ENCODE data around the gene TGFBRAP1.
A peak's percentile ranks its signal among the peaks of the same experiment; 100 is the strongest.

Gene TGFBRAP1

DNA sequence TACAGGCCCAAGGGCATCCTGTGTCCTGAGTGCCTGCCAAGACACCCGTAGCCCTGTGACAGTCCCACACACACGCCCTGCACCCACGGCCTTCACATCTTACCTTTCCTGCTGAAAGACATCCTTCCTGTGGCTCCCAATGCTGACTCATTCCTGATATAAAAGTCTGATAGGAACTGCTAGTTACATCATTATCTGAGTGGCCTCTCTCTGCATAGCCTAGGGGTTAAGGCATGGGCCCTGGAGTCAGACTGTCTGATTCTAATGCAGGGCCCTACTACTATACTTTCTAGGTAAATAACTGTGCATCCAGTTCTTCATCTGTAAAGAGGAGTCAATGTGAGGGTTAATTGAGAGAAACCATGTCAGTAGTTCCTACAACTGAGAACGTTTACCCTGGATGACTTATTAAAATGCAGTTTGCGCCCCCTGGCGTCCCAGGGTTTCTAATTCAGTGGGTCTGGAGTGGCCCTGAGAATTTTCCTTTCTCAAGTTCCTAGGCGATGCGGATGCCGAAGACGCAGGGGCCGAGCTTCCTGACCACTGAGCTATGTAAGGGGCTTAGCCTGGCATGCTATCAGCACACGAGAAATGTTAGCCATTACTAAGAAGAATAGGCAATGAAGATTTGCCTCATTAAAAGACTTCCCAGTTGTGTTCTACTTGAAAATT lies 94.0 kb downstream of the TGFBRAP1 start:
- Histone ChIP-seq H3K4me2 (ENCODE audit: low read depth, low read length) (no peak overlapping the region), H3K9ac (ENCODE audit: low read length) (no peak overlapping the region)
- peak; percentile 74 for DNase-seq

DNA sequence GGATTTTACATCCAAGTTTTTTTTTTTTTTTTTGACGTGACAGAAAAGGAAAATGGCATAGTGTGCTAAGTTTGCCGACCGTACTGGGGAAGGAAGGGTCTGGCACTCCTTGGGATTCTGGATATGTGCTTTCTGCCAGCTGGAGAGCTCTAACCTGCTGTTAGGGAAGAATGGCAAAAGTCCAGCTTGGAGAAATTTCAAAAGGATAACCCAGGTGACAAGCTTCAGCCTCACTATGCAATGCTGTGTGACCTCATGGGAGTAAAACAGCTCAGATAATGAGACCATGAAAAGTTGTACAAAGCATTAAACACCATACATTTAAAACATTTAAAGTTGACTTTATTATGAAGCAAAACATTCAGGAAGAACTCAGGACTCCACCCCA lies 98.3 kb downstream of the TGFBRAP1 start:
- Histone ChIP-seq H3K79me2 (ENCODE audit: low read length) (no peaks in the 10 kb centered on the region), H3K9ac (ENCODE audit: low read length) (no peak overlapping the region), H3K4me3 (ENCODE audit: low read length) (no peak overlapping the region), H3K27me3 (replicated peaks; ENCODE audit: insufficient read depth, low read length) (no peaks in the 10 kb centered on the region), H2AFZ (ENCODE audit: low read length) (no peak overlapping the region), H3K4me2 (ENCODE audit: low read depth, low read length) (no peak overlapping the region), H3K9me2 (replicated peaks; ENCODE audit: insufficient read depth, low read length) (no peaks in the 10 kb centered on the region), H3K27ac (ENCODE audit: low read length) (no peak overlapping the region), H3F3A (ENCODE audit: insufficient read depth, low read length) (no peaks in the 10 kb centered on the region), H4K20me1 (ENCODE audit: insufficient read depth, low read length) (no peaks in the 10 kb centered on the region), H3K9me3 (replicated peaks; ENCODE audit: insufficient read depth, low read length) (no peaks in the 10 kb centered on the region), H3K36me3 (replicated peaks; ENCODE audit: insufficient read depth, low read length) (no peaks in the 10 kb centered on the region), H3K4me1 (ENCODE audit: low read length) (no peaks in the 10 kb centered on the region)
- no peak for DNase-seq
- TF ChIP-seq EZH2phosphoT487 (IDR thresholded peaks at IDR 0.05; ENCODE audit: low read length): no peak
- TF ChIP-seq EZH2 (optimal IDR thresholded peaks at IDR 0.05; ENCODE audit: low read depth, low read length): no peak
- TF ChIP-seq, protein P1, sequence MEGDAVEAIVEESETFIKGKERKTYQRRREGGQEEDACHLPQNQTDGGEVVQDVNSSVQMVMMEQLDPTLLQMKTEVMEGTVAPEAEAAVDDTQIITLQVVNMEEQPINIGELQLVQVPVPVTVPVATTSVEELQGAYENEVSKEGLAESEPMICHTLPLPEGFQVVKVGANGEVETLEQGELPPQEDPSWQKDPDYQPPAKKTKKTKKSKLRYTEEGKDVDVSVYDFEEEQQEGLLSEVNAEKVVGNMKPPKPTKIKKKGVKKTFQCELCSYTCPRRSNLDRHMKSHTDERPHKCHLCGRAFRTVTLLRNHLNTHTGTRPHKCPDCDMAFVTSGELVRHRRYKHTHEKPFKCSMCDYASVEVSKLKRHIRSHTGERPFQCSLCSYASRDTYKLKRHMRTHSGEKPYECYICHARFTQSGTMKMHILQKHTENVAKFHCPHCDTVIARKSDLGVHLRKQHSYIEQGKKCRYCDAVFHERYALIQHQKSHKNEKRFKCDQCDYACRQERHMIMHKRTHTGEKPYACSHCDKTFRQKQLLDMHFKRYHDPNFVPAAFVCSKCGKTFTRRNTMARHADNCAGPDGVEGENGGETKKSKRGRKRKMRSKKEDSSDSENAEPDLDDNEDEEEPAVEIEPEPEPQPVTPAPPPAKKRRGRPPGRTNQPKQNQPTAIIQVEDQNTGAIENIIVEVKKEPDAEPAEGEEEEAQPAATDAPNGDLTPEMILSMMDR (IDR thresholded peaks at IDR 0.05; ENCODE audit: low read length): no peak

More for the DNA sequence above, 94.0 kb downstream of the TGFBRAP1 start:
- Histone ChIP-seq H3K36me3 (replicated peaks; ENCODE audit: insufficient read depth, low read length) (no peaks in the 10 kb centered on the region), H3K27ac (ENCODE audit: low read length) (no peak overlapping the region), H3F3A (ENCODE audit: insufficient read depth, low read length) (no peaks in the 10 kb centered on the region), H3K4me3 (ENCODE audit: low read length) (no peak overlapping the region), H3K79me2 (ENCODE audit: low read length) (no peaks in the 10 kb centered on the region), H3K4me1 (ENCODE audit: low read length) (no peaks in the 10 kb centered on the region), H3K27me3 (replicated peaks; ENCODE audit: insufficient read depth, low read length) (no peaks in the 10 kb centered on the region), H4K20me1 (ENCODE audit: insufficient read depth, low read length) (no peaks in the 10 kb centered on the region), H3K9me2 (replicated peaks; ENCODE audit: insufficient read depth, low read length) (no peaks in the 10 kb centered on the region), H3K9me3 (replicated peaks; ENCODE audit: insufficient read depth, low read length) (no peaks in the 10 kb centered on the region), H2AFZ (ENCODE audit: low read length) (no peak overlapping the region)
- TF ChIP-seq, protein P1 (IDR thresholded peaks at IDR 0.05; ENCODE audit: low read length): peak; percentile 77
- TF ChIP-seq EZH2phosphoT487 (IDR thresholded peaks at IDR 0.05; ENCODE audit: low read length) (no peak), EZH2 (optimal IDR thresholded peaks at IDR 0.05; ENCODE audit: low read depth, low read length) (no peak)

DNA sequence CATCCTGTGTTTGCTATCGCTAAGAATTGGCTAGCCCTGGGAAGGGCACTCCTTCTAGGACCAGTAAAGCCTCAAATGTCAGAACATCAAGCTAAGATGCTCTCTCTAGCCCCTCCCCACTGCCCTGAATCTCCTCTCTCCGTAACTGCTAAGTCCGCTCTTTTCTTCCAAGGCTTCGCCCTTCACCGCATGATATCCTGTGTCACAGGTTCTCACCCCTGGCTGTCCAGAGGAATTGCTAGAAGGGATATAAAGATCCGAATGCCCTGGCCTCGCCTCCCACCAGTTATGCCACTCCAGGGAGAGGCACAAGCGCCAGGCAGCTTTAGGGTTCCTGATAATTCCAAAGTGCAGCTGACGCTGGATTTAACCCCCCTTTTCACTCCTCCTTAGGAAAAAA lies 105.1 kb downstream of the TGFBRAP1 start:
- Histone ChIP-seq H4K20me1 (ENCODE audit: insufficient read depth, low read length) (no peaks in the 10 kb centered on the region), H3K27ac (ENCODE audit: low read length) (no peak overlapping the region), H3K4me3 (ENCODE audit: low read length) (no peak overlapping the region), H3F3A (ENCODE audit: insufficient read depth, low read length) (no peaks in the 10 kb centered on the region), H3K79me2 (ENCODE audit: low read length) (no peaks in the 10 kb centered on the region), H3K9me3 (replicated peaks; ENCODE audit: insufficient read depth, low read length) (no peaks in the 10 kb centered on the region), H3K9ac (ENCODE audit: low read length) (no peak overlapping the region), H2AFZ (ENCODE audit: low read length) (no peak overlapping the region), H3K4me2 (ENCODE audit: low read depth, low read length) (no peak overlapping the region), H3K9me2 (replicated peaks; ENCODE audit: insufficient read depth, low read length) (no peaks in the 10 kb centered on the region), H3K36me3 (replicated peaks; ENCODE audit: insufficient read depth, low read length) (no peaks in the 10 kb centered on the region), H3K27me3 (replicated peaks; ENCODE audit: insufficient read depth, low read length) (no peaks in the 10 kb centered on the region), H3K4me1 (ENCODE audit: low read length) (no peaks in the 10 kb centered on the region)
- no peak for DNase-seq
- no peak for TF ChIP-seq EZH2phosphoT487 (IDR thresholded peaks at IDR 0.05; ENCODE audit: low read length)
- TF ChIP-seq EZH2 (optimal IDR thresholded peaks at IDR 0.05; ENCODE audit: low read depth, low read length): no peak
- TF ChIP-seq, protein P1 (IDR thresholded peaks at IDR 0.05; ENCODE audit: low read length): no peak
